ENCODE results near the gene YIF1A.

GRCh38 chr11:66297610-66298009 is 8.7 kb upstream of the YIF1A start:
- TF ChIP-seq CTCF (IDR thresholded peaks at IDR 0.05; ENCODE audit: poor library complexity) (no peak), EZH2 (IDR thresholded peaks at IDR 0.05; ENCODE audit: borderline replicate concordance) (no peak)

Measured in hepatocyte (in vitro differentiated cells).